Hematopoietic multipotent progenitor cell treated with erythropoietin and hydrocortisone succinate and interleukin-3 and kit ligand, for 8 days (in vitro differentiated cells): ENCODE results near the gene FBXL16.
"Not testable (repeated sequence)": the region's sequence is repeated elsewhere in the genome, so short reads cannot be mapped to it uniquely, and the experiment has no call there.

ENCODE experiments used
- DNase-seq: peaks from one replicate; pipeline ENCODE4 v3.0.0-alpha.2; 2015

FBXL16 gene

GRCh38 chr16:705431-706188 is at the start of gene FBXL16:
Gene FBXL16, minus strand, starts transcription at chr16:705801. Its CDS starts 8,396 bp downstream, at chr16:697405.
- no peak for DNase-seq

GRCh38 chr16:754656-755055 is 49.1 kb upstream of the FBXL16 start:
- no peak for DNase-seq

GRCh38 chr16:754121-754607 is 48.6 kb upstream of the FBXL16 start:
- DNase-seq, result not testable (repeated sequence)

GRCh38 chr16:752007-752312 is 46.4 kb upstream of the FBXL16 start:
- DNase-seq, result no peak

GRCh38 chr16:751152-752006 is 45.8 kb upstream of the FBXL16 start:
- DNase-seq, result no peak

- no peak for DNase-seq
These were observed 44.9 kb upstream of the FBXL16 start for GRCh38 chr16:750485-750884.

GRCh38 chr16:749010-749409 is 43.4 kb upstream of the FBXL16 start:
- no peak for DNase-seq

GRCh38 chr16:747978-748746 is 42.6 kb upstream of the FBXL16 start:
- no peak for DNase-seq

- no peak for DNase-seq
These were observed 41.0 kb upstream of the FBXL16 start for GRCh38 chr16:746637-747036.

- no peak for DNase-seq
These were observed 40.1 kb upstream of the FBXL16 start for GRCh38 chr16:745739-746138.

- DNase-seq, result no peak
These were observed 38.3 kb upstream of the FBXL16 start for GRCh38 chr16:743794-744500.

- DNase-seq, result peak; percentile 59
These were observed 37.3 kb upstream of the FBXL16 start for GRCh38 chr16:742894-743293.

- no peak for DNase-seq
These were observed 36.5 kb upstream of the FBXL16 start for GRCh38 chr16:741986-742629.

GRCh38 chr16:740764-741505 is 35.3 kb upstream of the FBXL16 start, which contains the start of gene CIAO3:
Gene CIAO3, minus strand, starts transcription at chr16:740997. Its CDS starts 12 bp downstream, at chr16:740985.
- DNase-seq, result peak; percentile 86

- DNase-seq, result no peak
These were observed 34.8 kb upstream of the FBXL16 start for GRCh38 chr16:740459-740763.

GRCh38 chr16:739560-740458 is 34.2 kb upstream of the FBXL16 start:
- no peak for DNase-seq

- no peak for DNase-seq
These were observed 31.4 kb upstream of the FBXL16 start for GRCh38 chr16:736936-737481.

- no peak for DNase-seq
These were observed 30.4 kb upstream of the FBXL16 start for GRCh38 chr16:735982-736453.

GRCh38 chr16:734981-735881 is 29.6 kb upstream of the FBXL16 start:
- no peak for DNase-seq
